ENCODE data around the gene TDRD12.

DNA sequence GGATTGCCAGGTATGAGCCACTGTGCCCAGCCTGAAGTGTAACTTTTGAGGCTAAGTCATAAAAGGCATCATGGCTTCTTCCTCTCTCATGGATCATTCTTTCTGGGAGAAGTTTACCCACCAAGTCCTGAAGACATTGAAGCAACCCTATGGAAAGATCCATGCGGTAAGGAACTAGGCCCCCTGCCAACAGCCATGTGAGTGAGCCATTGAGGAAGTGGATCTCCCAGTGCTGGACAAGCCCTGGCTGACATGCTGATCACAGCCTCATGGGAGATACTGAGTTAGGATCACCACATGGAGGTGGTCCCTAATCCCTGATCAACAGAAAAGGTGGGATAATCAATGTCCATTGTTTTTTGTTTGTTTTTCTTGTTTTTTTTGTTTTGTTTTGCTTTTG, 31.3 kb upstream of the TDRD12 start:
- TF ChIP-seq, protein P1, sequence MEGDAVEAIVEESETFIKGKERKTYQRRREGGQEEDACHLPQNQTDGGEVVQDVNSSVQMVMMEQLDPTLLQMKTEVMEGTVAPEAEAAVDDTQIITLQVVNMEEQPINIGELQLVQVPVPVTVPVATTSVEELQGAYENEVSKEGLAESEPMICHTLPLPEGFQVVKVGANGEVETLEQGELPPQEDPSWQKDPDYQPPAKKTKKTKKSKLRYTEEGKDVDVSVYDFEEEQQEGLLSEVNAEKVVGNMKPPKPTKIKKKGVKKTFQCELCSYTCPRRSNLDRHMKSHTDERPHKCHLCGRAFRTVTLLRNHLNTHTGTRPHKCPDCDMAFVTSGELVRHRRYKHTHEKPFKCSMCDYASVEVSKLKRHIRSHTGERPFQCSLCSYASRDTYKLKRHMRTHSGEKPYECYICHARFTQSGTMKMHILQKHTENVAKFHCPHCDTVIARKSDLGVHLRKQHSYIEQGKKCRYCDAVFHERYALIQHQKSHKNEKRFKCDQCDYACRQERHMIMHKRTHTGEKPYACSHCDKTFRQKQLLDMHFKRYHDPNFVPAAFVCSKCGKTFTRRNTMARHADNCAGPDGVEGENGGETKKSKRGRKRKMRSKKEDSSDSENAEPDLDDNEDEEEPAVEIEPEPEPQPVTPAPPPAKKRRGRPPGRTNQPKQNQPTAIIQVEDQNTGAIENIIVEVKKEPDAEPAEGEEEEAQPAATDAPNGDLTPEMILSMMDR (IDR thresholded peaks at IDR 0.05): no peak
- no peak for TF ChIP-seq POLR2A (IDR thresholded peaks at IDR 0.05)

Data from body of pancreas (tissue), 4 donors.